ENCODE measurements around the gene ADTRP.

ADTRP gene

GRCh38 chr6:11722805-11723631, 55.6 kb downstream of the ADTRP start:
- no peak for DNase-seq (ENCODE audit: low spot score)

- no peak for DNase-seq (ENCODE audit: low spot score)
Measured at GRCh38 chr6:11722220-11722619, 56.4 kb downstream of the ADTRP start.

- peak; percentile 54 for DNase-seq (ENCODE audit: low spot score)
Measured at GRCh38 chr6:11718463-11718862, 60.1 kb downstream of the ADTRP start.

- no peak for DNase-seq (ENCODE audit: low spot score)
Measured at GRCh38 chr6:11718031-11718430, 60.6 kb downstream of the ADTRP start.

GRCh38 chr6:11714798-11715285, 63.8 kb downstream of the ADTRP start:
- no peak for DNase-seq (ENCODE audit: low spot score)

GRCh38 chr6:11714116-11714797, 64.3 kb downstream of the ADTRP start:
- DNase-seq (ENCODE audit: low spot score): no peak

- DNase-seq (ENCODE audit: low spot score): peak; percentile 56
Measured at GRCh38 chr6:11712760-11713159, 65.8 kb downstream of the ADTRP start.

GRCh38 chr6:11711984-11712711, 66.5 kb downstream of the ADTRP start:
- no peak for DNase-seq (ENCODE audit: low spot score)

- peak; percentile 54 for DNase-seq (ENCODE audit: low spot score)
Measured at GRCh38 chr6:11711003-11711983, 67.3 kb downstream of the ADTRP start.

GRCh38 chr6:11710311-11710761, 68.3 kb downstream of the ADTRP start:
- no peak for DNase-seq (ENCODE audit: low spot score)

- DNase-seq (ENCODE audit: low spot score): no peak
Measured at GRCh38 chr6:11706171-11706570, 72.4 kb downstream of the ADTRP start.

GRCh38 chr6:11705483-11705882, 73.1 kb downstream of the ADTRP start:
- DNase-seq (ENCODE audit: low spot score): no peak

- DNase-seq (ENCODE audit: low spot score): no peak
Measured at GRCh38 chr6:11705069-11705468, 73.5 kb downstream of the ADTRP start.

GRCh38 chr6:11703725-11704124, 74.9 kb downstream of the ADTRP start:
- DNase-seq (ENCODE audit: low spot score): no peak

- DNase-seq (ENCODE audit: low spot score): peak; percentile 71
Measured at GRCh38 chr6:11702500-11703130, 76.0 kb downstream of the ADTRP start.

GRCh38 chr6:11702089-11702488, 76.5 kb downstream of the ADTRP start:
- no peak for DNase-seq (ENCODE audit: low spot score)

- no peak for DNase-seq (ENCODE audit: low spot score)
Measured at GRCh38 chr6:11701573-11701972, 77.0 kb downstream of the ADTRP start.

- peak; percentile 61 for DNase-seq (ENCODE audit: low spot score)
Measured at GRCh38 chr6:11700118-11700718, 78.4 kb downstream of the ADTRP start.

GRCh38 chr6:11699576-11699975, 79.0 kb downstream of the ADTRP start:
- DNase-seq (ENCODE audit: low spot score): no peak
